Gastrocnemius medialis (tissue), 4 donors: ENCODE measurements around the gene GNL2. TPM values are rescaled to one million over a fixed set of nuclear protein-coding genes. Genes with fewer than 3 reads are reported as not detected.
"Not testable (repeated sequence)": the region's sequence is repeated elsewhere in the genome, so short reads cannot be mapped to it uniquely, and the experiment has no call there.

Experiments
- ATAC-seq, 2 donors: fragments of 150-250 bp; one replicate each; pipeline ENCODE4 v1.9.1; 2016
- DNase-seq, 2 donors: peaks; one replicate each; pipeline ENCODE4 v3.0.0-alpha.2; 2019
- H3K27ac ChIP-seq, 4 donors: fragments of 200-600 bp; sonication (generic); 1 replicate in 1 of 4; 2 replicates in 3 of 4; pipeline ENCODE4 v1.5.1; 2016 to 2018; ENCODE audit warnings: mild to moderate bottlenecking in 2 of 4, moderate library complexity in 1 of 4
- H3K27me3 ChIP-seq, 3 donors: fragments of 200-600 bp; sonication (generic) in 2 of 3; 1 replicate in 1 of 3; 2 replicates in 2 of 3; pipeline versions ENCODE4 v1.5.1 to v1.6.0; 2016 to 2019; ENCODE audit warnings: mild to moderate bottlenecking in 1 of 3, moderate library complexity in 1 of 3
- H3K36me3 ChIP-seq, 2 donors: fragments of 200-600 bp; sonication (generic) in 1 of 2; one replicate each; pipeline ENCODE4 v1.5.1; 2017 to 2018
- H3K4me1 ChIP-seq, 2 donors: fragments of 200-600 bp; sonication (generic) in 1 of 2; one replicate each; pipeline ENCODE4 v1.5.1; 2016 to 2017; ENCODE audit warnings: mild to moderate bottlenecking in 2 of 2
- H3K4me3 ChIP-seq, 4 donors: fragments of 200-600 bp; sonication (generic) in 3 of 4; 1 replicate in 1 of 4; 2 replicates in 3 of 4; pipeline ENCODE4 v1.5.1; 2016 to 2019; ENCODE audit warnings: mild to moderate bottlenecking in 2 of 4
- H3K9me3 ChIP-seq, 3 donors: fragments of 200-600 bp; sonication (generic) in 2 of 3; 1 replicate in 1 of 3; 2 replicates in 2 of 3; pipeline ENCODE4 v1.5.1; 2016 to 2019
- POLR2A ChIP-seq, 2 donors: fragments of 450-650 bp; IDR thresholded peaks; one replicate each; pipeline ENCODE4 v1.6.1; 2017; ENCODE audit warnings: antibody characterized with exemption in 2 of 2, mild to moderate bottlenecking in 2 of 2, moderate library complexity in 2 of 2
- in situ Hi-C, 4 donors: fragments of 200-750 bp; cut with MboI; loops; one replicate each; pipeline versions ENCODE4 v1.15.0 to v1.8.0; 2017; ENCODE audit warnings: low sequenced_read_pairs in 4 of 4
- intact Hi-C: fragments of 100-400 bp; cut with DNase I; formaldehyde crosslinking; loops from one replicate; pipeline ENCODE4 v1.15.1; 2023; ENCODE audit warnings: low total_unique reads
- total RNA-seq, 4 donors: library from RNA; depleted of rRNA; stranded (reverse); fragments of >200 nt; gene quantifications; one replicate each; pipeline versions ENCODE4 v1.1.0 to v1.2.3, GENCODE V29; 2016
- TF ChIP-seq, protein P1 (sequence below), 5 experiments: fragments of 450-650 bp in 3 of 5; fragments of 200-600 bp in 2 of 5; sonication (generic) in 2 of 5; IDR thresholded peaks in 4 of 5; conservative IDR thresholded peaks in 1 of 5; 1 replicate in 4 of 5; 2 replicates in 1 of 5; pipeline ENCODE4 v1.5.1; 2016 to 2019; ENCODE audit warnings: antibody characterized with exemption in 5 of 5, mild to moderate bottlenecking in 3 of 5, moderate library complexity in 3 of 5

GNL2 gene
- total RNA-seq, 4 donors from 2014 or later, result 37.2 to 49.1 (median 43.2) TPM

DNA sequence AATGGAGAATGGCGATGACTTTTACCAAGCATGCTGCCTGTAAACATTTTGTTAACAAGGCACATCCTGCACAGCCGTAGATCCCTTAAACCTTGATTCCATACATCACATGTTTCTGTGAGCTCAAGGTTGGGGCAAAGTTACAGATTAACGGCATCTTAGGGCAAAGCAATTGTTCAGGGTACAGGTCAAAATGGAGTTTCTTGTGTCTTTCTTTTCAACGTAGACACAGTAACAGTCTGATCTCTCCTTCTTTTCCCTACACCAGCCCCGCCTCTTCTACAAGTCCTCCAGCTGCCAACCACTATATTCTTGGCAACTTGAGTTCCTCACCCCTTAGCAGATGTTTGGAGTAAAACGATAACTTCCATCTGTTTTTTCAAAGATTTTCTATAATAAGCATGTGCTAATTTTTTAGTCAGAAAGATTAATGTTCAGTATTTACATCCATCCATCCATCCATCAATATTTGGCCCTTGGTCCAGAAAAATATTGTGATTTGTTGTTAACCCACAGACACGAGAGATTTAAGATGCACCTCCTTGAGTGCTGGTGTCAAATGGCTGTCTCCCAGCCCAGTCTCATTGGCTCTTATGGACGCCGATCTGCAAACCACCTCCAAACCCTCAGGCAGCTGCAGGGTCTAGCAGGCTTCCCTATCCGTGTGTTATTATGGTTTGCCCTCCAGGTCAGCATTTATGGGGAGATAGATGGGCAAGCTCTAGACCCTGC lies 35.2 kb downstream of the GNL2 start:
- in situ Hi-C loops, result no loop called here
- peaks cover 0 to 9% of the 10 kb centered on the region in 2 donors for H3K36me3 ChIP-seq
- DNase-seq (no peak), ATAC-seq (no peak)
- H3K4me1 ChIP-seq, result peaks cover 3 to 5% of the 10 kb centered on the region in 2 donors
- intact Hi-C loops, result no loop called here
- no peak overlapping the region for H3K4me3 ChIP-seq
- H3K27me3 ChIP-seq, result no peaks in the 10 kb centered on the region
- H3K9me3 ChIP-seq, result no peaks in the 10 kb centered on the region
- no peak overlapping the region for H3K27ac ChIP-seq
- TF ChIP-seq, protein P1, sequence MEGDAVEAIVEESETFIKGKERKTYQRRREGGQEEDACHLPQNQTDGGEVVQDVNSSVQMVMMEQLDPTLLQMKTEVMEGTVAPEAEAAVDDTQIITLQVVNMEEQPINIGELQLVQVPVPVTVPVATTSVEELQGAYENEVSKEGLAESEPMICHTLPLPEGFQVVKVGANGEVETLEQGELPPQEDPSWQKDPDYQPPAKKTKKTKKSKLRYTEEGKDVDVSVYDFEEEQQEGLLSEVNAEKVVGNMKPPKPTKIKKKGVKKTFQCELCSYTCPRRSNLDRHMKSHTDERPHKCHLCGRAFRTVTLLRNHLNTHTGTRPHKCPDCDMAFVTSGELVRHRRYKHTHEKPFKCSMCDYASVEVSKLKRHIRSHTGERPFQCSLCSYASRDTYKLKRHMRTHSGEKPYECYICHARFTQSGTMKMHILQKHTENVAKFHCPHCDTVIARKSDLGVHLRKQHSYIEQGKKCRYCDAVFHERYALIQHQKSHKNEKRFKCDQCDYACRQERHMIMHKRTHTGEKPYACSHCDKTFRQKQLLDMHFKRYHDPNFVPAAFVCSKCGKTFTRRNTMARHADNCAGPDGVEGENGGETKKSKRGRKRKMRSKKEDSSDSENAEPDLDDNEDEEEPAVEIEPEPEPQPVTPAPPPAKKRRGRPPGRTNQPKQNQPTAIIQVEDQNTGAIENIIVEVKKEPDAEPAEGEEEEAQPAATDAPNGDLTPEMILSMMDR (IDR thresholded peaks at IDR 0.05 in 4 of 5, conservative IDR thresholded peaks at IDR 0.05 in 1 of 5), result no peak
- TF ChIP-seq POLR2A (IDR thresholded peaks at IDR 0.05), result no peak

DNA sequence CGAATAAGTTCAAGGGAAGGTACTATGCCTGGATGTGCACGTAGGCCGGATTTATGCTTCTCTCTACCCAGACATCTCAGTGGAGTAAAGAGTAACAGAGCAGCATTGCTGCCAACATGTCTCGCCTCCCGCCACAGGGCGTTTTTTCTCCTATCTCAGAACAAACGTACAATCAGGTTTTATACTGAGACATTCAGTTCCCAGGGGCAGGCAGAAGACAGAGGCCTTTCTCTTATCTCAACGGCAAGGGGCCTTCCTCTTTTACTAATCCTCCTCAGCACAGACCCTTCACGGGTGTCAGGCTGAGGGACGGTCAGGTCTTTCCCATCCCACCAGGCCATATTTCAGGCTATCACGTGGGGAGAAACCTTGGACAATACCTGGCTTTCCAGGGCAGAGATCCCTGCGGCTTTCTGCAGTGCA lies 35.8 kb downstream of the GNL2 start:
- intact Hi-C loops, H3K36me3 ChIP-seq: not testable (repeated sequence)
- in situ Hi-C loops, result loop anchor here in 2 of 4 donors (5.0 kb wide), 2 partner anchors 32 to 37 kb away; partner anchors contain the start of gene GNL2 (in 1 of the 2)

DNA sequence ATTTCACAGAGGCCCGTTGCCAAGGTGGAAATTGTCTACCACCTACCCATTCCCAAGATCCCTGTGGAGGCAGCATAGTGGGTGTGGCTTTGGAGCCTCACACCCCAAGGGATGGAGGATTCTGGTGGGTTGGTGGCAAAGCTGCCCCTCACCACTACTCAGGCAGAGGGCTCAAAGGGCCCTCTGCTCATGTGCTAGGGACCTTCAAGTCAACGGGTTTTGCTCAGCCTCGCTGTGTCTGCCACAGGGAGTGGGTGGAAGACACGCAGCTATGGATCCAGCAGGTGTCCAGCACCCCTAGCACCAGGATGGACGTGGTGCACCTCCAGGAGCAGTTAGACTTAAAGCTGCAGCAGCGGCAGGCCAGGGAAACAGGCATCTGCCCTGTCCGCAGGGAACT lies 36.7 kb downstream of the GNL2 start:
- Histone ChIP-seq H3K27me3 (no peaks in the 10 kb centered on the region), H3K9me3 (no peaks in the 10 kb centered on the region), H3K36me3 (no peaks in the 10 kb centered on the region), H3K4me1 (peaks cover 3 to 5% of the 10 kb centered on the region in 2 donors), H3K27ac (no peak overlapping the region), H3K4me3 (no peak overlapping the region)
- DNase-seq (no peak), ATAC-seq (no peak)
- TF ChIP-seq, protein P1 (IDR thresholded peaks at IDR 0.05 in 4 of 5, conservative IDR thresholded peaks at IDR 0.05 in 1 of 5), result no peak
- no peak for TF ChIP-seq POLR2A (IDR thresholded peaks at IDR 0.05)
- intact Hi-C loops, result no loop called here
- in situ Hi-C loops, result loop anchor here in 2 of 4 donors (5.0 kb wide), 2 partner anchors 33 to 38 kb away; partner anchors contain the start of gene GNL2 (in 1 of the 2)

More for the DNA sequence above, 35.8 kb downstream of the GNL2 start:
- not testable (repeated sequence) for H3K9me3 ChIP-seq, ATAC-seq, H3K27ac ChIP-seq, H3K27me3 ChIP-seq, H3K4me1 ChIP-seq, DNase-seq, H3K4me3 ChIP-seq

DNA sequence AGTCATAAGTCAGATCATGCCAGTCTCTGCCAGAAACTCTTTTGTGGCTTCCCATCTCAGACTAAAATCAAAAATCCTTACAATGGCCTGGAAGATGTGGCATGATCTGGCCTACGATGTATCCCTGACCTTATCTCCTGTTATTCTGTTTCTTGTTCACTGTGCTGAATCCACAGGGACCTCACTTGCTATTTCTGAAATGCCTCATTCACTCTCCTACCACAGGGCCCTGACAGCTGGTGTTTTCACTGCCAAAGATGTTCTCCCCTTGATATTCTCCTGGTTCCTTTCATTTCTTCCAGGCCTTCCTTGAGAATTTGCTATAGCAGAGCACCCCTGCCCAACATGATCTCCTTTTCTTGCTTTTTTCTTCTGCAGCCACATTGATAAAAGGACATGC lies 37.3 kb downstream of the GNL2 start:
- intact Hi-C loops (no loop called here), in situ Hi-C loops (loop anchor here in 2 of 4 donors (5.0 kb wide), 2 partner anchors 34 to 39 kb away; partner anchors contain the start of gene GNL2 (in 1 of the 2))
- TF ChIP-seq POLR2A (IDR thresholded peaks at IDR 0.05), result no peak
- TF ChIP-seq, protein P1 (IDR thresholded peaks at IDR 0.05 in 4 of 5, conservative IDR thresholded peaks at IDR 0.05 in 1 of 5), result no peak
- DNase-seq (no peak), ATAC-seq (no peak)
- no peak overlapping the region for H3K4me3 ChIP-seq
- H3K4me1 ChIP-seq, result peaks cover 4 to 5% of the 10 kb centered on the region in 2 donors
- H3K27ac ChIP-seq, result no peak overlapping the region
- H3K36me3 ChIP-seq, result no peaks in the 10 kb centered on the region
- H3K27me3 ChIP-seq, result no peaks in the 10 kb centered on the region
- H3K9me3 ChIP-seq, result no peaks in the 10 kb centered on the region

DNA sequence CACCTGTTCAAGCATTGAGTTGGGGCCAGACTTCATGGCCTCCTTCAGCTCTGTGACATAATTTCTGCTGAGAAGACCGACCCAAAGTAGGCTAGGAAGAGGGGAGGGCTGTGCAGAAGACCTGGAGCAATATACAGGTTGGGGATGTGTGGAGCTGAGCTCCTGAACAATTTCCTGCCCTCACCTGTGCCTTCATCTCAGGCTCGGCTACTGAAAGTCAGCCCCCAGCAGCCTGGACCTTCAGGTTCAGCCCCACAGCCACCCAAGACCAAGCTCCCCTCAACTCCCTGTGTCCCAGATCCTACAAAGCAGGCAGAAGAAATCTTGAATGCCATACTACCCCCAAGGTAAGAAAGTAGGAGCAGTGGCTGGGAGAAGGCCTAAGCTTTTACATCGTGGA lies 38.3 kb downstream of the GNL2 start:
- Histone ChIP-seq H3K4me3 (peak overlapping the region in 2 of 4 donors; percentile 49 to 52), H3K36me3 (peaks cover 0 to 2% of the 10 kb centered on the region in 2 donors), H3K4me1 (peaks cover 14 to 15% of the 10 kb centered on the region in 2 donors), H3K27ac (no peak overlapping the region), H3K9me3 (no peaks in the 10 kb centered on the region), H3K27me3 (no peaks in the 10 kb centered on the region)
- DNase-seq (no peak), ATAC-seq (no peak)
- in situ Hi-C loops (loop anchor here in 2 of 4 donors (5.0 kb wide), 2 partner anchors 35 to 40 kb away; partner anchors contain the start of gene GNL2 (in 1 of the 2)), intact Hi-C loops (no loop called here)
- no peak for TF ChIP-seq POLR2A (IDR thresholded peaks at IDR 0.05)
- TF ChIP-seq, protein P1 (IDR thresholded peaks at IDR 0.05 in 4 of 5, conservative IDR thresholded peaks at IDR 0.05 in 1 of 5), result no peak
